Femur (tissue), 1 donor: ENCODE data around the gene SLCO3A1.

ENCODE experiments used
- DNase-seq: peaks from one replicate; pipeline ENCODE4 v3.0.0-alpha.2; 2017

The SLCO3A1 gene

GRCh38 chr15:92011611-92012367 lies 158.3 kb downstream of the SLCO3A1 start:
- no peak for DNase-seq

DNA sequence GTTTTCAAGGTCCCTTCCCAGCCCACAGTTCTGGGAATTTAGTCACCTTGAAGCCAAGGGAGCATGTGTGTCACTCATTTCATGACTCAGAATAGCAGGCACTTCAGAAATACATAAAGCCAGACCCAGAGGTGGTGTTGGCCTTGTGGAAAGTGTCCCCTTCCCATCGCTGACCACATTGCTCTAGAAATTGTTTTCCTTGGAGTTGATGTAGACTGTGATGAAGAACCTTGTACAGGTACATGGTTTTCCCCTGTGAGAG lies 158.8 kb downstream of the SLCO3A1 start:
- DNase-seq, result no peak

GRCh38 chr15:92012881-92013280 lies 159.4 kb downstream of the SLCO3A1 start:
- no peak for DNase-seq

DNA sequence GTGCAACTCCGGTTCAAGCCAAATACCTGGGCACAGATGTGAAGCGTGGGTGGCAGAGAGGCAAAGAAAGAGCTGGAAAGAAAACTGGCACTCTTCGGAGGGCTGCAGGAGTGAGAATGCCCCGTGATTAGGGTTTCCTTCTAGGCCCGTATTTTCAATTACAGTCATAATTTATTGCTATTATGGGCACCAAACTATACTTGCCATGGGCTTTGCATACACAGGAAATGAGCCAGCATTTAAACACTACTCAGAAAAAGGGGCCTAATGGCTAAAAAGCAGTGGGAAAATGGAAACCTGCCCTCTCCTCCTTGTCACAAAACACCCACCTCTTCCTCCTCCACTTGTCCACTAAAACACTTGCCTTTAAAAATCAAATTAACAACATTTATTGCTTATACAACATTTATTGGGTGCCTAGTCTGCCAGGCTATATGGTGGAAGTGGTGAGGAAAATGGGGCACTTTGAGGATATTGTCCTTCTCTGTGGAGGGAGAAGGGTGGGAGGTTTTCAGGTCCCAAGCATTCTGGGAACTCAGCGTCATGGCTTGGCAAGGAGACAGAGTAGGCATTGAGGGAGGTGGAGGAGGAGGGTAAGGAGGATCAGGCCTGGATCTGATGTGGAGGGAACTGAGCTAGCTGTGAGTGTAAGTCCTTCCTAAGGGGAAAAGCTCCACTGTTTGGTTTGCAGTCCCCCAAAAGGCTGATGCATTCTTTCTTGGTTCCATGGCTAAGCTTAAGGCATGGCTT lies 160.9 kb downstream of the SLCO3A1 start:
- no peak for DNase-seq

DNA sequence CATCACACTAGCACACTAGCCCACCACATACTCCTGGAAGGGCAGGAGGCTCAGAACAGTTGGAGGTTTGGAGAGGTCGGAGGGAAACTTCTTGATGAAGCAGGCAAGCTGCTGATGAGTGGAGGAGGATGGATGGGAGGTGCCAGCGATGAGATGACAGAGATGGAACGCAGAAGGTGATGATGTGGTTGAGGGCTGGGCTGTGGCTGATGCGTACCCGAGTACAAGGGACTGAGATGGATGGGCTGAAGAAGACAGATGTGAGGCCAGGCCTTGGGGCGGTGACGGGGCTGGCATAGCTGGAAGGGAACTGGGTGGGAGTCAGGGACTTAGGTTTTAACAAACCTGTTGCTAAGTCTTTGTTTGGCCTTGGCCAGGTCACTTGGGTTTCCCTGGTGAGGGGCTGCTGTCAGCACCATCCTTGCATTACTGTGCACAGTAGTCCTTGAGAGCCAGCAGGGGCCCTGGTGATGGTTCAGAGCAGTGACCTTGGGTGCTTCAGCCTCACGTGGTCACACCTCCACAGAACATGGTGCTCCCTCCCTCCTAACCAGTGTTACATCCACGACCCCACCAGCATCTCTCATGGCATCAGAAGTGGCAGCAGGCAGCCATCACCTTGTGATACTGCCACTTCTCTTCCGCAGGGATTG lies 164.5 kb downstream of the SLCO3A1 start:
- DNase-seq, result no peak

DNA sequence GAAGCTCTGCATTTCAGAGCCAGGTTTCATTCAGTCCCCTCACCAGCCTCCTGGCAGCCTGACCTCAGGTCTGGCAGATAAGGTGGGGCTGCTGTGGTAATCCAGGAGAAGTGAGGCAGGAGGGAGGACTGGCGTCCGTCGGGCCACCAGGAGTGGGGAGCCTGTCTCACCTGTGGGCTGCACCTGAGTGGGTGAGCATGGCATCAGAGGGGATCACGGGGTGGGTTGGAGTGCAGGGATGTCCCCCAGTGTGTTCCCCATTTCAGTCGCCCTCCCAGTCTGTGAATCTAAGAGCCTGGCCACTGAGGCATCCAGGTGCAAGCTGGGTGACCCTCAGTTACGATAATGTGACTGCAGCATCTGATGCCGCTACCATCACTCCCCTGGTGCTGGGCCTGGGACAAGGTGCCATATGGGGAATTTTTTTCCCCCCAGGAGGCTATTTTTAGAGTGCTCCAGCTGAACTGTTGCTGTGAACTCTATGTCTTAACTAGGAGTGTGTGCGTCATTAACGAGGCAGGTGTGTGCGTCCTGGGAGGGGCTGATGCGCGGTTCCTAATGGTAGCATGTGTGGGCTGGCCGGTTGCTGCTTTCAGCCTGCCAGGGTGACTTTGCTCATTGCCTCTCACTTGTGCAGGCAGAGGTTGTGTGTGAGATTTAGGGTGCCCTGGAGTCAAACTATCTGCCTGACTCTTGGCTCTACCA lies 165.2 kb downstream of the SLCO3A1 start:
- no peak for DNase-seq

- no peak for DNase-seq
These were observed 166.2 kb downstream of the SLCO3A1 start for GRCh38 chr15:92019706-92020105.

- no peak for DNase-seq
These were observed 166.7 kb downstream of the SLCO3A1 start for GRCh38 chr15:92020207-92020606.

- DNase-seq, result no peak
These were observed 167.3 kb downstream of the SLCO3A1 start for GRCh38 chr15:92020804-92021203.

DNA sequence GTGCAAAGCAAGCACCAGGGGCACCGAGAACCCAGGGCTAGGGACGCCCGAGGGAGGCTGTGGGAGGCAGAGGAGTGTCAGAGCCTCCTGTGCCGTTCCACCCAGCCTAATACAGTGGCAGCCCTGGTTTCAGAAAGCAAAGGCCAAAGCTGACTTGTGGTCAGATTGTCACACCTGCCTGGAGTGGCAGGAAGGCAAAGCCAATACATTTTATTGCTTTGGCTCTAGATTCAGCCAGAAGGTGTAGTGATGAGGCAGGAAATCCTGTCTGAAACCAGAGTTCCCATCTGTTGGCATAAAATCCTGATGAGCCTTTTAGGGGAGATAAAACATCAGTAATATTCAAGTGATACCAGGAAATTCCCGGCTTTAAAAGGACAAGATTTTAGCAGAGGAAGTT lies 168.3 kb downstream of the SLCO3A1 start:
- no peak for DNase-seq

GRCh38 chr15:92023965-92024364 lies 170.5 kb downstream of the SLCO3A1 start:
- DNase-seq, result no peak

- DNase-seq, result no peak
These were observed 172.3 kb downstream of the SLCO3A1 start for GRCh38 chr15:92025706-92026270.

- no peak for DNase-seq
These were observed 174.8 kb downstream of the SLCO3A1 start for GRCh38 chr15:92028389-92028724.

- no peak for DNase-seq
These were observed 176.3 kb downstream of the SLCO3A1 start for GRCh38 chr15:92029767-92030166.

GRCh38 chr15:92033314-92033713 lies 179.8 kb downstream of the SLCO3A1 start:
- no peak for DNase-seq

- no peak for DNase-seq
These were observed 180.2 kb downstream of the SLCO3A1 start for GRCh38 chr15:92033723-92034122.

GRCh38 chr15:92034227-92034626 lies 180.7 kb downstream of the SLCO3A1 start:
- DNase-seq, result no peak

GRCh38 chr15:92035551-92035950 lies 182.0 kb downstream of the SLCO3A1 start:
- no peak for DNase-seq

- no peak for DNase-seq
These were observed 182.5 kb downstream of the SLCO3A1 start for GRCh38 chr15:92035961-92036360.

DNA sequence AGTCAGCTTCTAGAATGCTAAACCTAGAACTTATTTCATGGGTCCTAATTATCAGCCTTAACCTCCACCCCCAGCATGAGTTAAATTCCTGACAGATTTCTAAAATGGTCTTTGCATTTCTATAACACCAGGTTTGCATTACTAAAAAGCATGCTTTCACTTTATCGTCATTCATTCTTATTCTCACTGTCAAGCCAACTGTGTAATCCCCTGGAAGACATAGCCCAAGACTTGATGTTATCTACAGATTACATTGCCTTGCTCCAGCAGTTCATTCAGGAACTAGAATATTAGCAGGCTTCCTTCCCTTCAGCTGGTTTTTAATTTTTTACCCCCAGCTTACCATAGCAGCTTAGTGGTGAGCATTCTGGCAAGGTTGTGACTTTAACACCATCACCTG lies 184.0 kb downstream of the SLCO3A1 start:
- no peak for DNase-seq

DNA sequence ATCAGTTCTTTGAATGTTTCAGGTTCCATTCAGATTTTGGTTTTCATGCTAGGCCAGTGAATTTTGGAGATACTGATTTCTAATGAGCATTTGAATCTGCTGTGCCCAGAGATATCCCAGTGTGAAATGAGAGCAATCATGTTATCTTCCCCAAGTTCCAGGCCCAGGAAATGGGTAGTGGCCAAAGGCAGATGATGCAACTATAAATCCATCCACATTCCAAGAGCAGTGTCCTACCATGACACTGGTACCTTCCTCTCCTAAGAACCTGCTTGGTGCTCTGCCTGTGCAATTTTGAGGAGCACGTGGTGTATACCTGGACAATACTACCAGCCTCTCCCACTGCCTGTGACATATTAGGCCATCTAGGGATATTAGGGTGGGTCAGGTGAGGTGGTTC lies 186.8 kb downstream of the SLCO3A1 start:
- DNase-seq, result no peak

DNA sequence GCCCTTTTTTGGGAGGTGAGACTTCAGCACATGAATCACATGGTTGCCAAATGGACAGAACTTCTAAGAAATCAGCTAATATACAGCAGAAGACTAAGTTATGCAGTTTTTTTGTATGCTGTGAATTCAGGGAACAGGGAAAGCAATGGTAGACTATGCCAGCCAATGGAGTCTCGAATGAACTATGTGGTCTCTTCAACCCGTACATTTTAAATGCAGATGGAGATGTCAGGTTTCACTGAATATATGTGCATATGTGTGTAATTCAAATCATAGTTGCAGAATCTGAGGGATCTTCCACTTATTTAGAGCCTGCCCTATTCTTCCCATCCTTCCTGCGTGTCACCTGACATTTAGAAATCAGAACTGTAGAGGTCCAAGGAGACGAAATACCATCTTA lies 187.9 kb downstream of the SLCO3A1 start:
- no peak for DNase-seq

DNA sequence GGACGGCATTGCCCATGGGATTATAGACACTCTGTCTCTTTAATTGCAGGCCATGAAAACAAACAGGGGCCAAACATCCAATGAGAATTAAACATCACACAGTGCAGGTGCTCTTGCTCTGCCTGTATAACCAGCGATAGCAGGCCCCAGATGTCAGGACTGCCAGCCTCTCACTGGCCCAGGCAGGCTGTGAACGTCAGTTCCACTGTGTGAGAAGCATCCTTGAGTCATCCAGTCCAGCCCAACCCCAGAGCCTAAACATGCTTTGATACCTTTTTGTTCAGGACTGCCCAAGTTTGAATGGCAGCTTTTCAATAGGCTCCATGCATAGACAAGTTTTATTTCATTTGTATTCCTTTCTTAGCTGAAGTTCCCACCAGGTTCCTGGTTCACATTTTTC lies 189.8 kb downstream of the SLCO3A1 start:
- no peak for DNase-seq
